Activated CD4-positive, alpha-beta T cell treated with anti-CD3 and anti-CD28 coated beads for 1 hour (primary cell): Measurements from ENCODE around the gene B3GALT5.

Experiments
- DNase-seq: peaks from one replicate; pipeline ENCODE4 v3.0.0-alpha.2; 2020

Gene B3GALT5

DNA sequence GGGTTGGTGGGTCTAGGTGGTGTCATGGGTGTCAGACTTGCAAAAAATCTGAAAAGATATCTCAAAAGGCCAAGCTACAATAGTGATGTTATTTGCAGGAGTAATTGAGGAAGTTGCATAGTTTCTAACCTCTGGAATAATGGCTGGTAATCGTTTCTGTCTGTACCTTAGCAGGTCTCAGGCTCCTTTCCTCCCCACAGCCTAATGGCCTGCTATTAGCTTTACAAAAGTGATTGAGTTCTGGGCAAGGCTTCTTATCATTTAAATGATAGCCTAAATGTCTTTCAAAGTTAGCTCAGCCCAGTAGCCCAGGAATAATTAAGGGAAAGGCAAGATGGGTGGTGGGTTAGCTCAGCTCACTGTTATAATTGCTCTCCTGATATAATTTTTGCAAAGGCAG lies 94.6 kb downstream of the B3GALT5 start:
- DNase-seq: no peak

DNA sequence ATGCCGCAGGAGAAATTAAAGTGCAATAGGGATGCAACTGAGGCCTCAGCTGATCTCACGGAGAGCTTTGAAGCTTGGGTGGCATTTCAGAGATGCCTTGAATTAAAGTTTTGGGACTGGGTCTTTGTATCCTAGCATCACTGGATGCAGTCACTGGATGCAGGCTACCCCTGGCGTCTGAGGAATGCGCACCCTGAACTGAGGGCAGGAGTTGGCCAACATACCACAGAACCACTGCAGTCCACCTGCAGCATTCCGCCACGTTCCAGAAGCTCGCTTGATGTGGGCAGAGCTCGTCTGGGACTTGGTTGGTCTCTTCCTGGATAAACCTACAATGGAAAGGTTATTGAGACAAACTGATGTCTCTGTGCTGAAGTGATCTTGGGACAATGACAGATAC lies 98.1 kb downstream of the B3GALT5 start:
- DNase-seq: no peak

- DNase-seq: no peak
These were observed 99.5 kb downstream of the B3GALT5 start for GRCh38 chr21:39712273-39712672.

GRCh38 chr21:39712976-39713375 lies 100.2 kb downstream of the B3GALT5 start:
- no peak for DNase-seq

DNA sequence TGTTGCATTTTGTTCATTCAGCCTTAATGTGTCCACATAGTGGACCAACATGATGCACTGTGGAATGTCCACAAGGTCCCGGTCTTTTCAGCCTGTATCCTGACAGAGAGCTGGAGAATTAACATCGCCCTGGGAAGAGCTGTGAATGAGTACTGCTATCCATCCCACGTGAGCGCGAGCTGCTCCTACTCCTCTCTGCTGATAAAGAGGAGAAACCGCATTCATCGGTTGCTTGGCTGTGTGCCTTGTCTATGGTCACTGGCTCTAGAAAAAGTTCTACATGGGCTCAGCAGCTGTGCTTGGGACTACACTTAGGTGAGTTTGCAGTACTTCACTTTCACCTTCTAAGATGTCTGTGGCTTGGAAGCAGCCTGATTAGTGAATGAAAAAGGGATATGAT lies 101.2 kb downstream of the B3GALT5 start:
- DNase-seq: no peak

- no peak for DNase-seq
These were observed 101.6 kb downstream of the B3GALT5 start for GRCh38 chr21:39714331-39714730.

GRCh38 chr21:39715804-39716397 lies 103.2 kb downstream of the B3GALT5 start:
- DNase-seq: no peak

DNA sequence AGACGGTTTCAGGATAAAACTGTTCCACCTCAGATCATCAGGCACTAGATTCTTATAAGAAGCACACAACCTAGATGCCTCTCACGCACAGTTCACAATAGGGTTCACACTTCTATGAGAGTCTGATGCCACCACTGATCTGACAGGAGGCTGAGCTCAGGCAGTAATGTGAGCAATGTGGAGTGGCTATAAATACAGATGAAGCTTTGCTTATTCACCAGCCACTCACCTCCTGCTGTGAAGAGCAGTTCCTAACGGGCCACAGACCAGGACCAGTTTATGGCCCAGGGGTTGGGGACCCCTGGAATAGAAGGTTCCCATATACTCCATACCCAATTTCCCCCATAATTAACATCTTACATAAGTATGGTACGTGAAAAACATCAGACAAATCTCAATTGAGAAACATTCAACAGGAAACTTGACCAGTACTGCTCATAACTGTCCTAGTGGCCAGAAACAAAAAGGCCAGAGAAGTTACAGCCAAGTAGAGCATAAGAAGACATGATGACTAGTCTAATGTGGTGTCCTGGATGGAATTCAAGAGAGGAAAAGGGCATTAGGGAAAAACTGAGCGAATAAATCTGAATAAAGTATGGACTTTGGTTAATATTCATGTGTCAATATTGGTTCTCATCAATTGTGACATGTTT lies 107.5 kb downstream of the B3GALT5 start:
- no peak for DNase-seq

GRCh38 chr21:39721885-39722284 lies 109.1 kb downstream of the B3GALT5 start:
- no peak for DNase-seq
